ENCODE data around the gene SLIT3.

Gene SLIT3

GRCh38 chr5:169344629-169345028 lies 43.7 kb upstream of the SLIT3 start:
- no peaks in the 10 kb centered on the region for H3F3A ChIP-seq (ENCODE audit: insufficient read depth)
- H3K9me3 ChIP-seq (ENCODE audit: insufficient read depth, low read length) = no peaks in the 10 kb centered on the region
- H3K4me2 ChIP-seq (ENCODE audit: low read depth, low read length, poor library complexity, severe bottlenecking) = no peak overlapping the region
- H3K79me2 ChIP-seq (ENCODE audit: insufficient read depth, low read length) = no peaks in the 10 kb centered on the region
- no peak overlapping the region for H3K4me3 ChIP-seq (ENCODE audit: insufficient read depth, low read length, poor library complexity, severe bottlenecking)
- no peaks in the 10 kb centered on the region for H3K36me3 ChIP-seq (ENCODE audit: low read length)
- no peaks in the 10 kb centered on the region for H3K9me2 ChIP-seq (replicated peaks; ENCODE audit: insufficient read depth, low read length)
- no peak overlapping the region for H2AFZ ChIP-seq (ENCODE audit: low read depth, low read length, severe bottlenecking)
- H3K27me3 ChIP-seq (ENCODE audit: low read length) = no peaks in the 10 kb centered on the region
- TF ChIP-seq EZH2phosphoT487 (conservative IDR thresholded peaks at IDR 0.05; ENCODE audit: low read length) (no peak), CTCF (IDR thresholded peaks at IDR 0.05; ENCODE audit: insufficient read depth, low read length, poor library complexity, severe bottlenecking) (no peak)
- no peaks in the 10 kb centered on the region for H4K20me1 ChIP-seq (ENCODE audit: low read depth, low read length)
- no peak overlapping the region for H3K27ac ChIP-seq (ENCODE audit: low read depth, low read length)
- no peak overlapping the region for H3K9ac ChIP-seq (ENCODE audit: low read length)

DNA sequence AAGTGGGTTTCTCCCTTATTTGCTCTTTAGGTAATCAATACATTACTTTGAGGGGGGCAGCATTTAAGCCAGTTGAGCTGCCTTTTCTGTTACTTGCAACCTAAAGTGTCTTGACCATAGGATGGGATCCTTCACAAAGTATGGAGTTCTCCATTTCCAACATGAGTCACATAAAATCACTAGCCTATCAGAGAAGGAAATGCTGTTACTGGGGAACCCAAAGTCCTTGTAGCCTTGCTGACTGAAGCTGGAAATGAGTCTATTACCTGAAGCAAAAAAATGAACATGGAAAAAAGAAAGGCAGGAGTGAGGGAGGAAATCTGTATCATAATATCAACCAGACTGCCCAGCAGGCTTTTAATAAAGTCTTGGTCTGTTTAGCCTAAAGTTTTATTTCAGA lies 42.8 kb upstream of the SLIT3 start:
- no peaks in the 10 kb centered on the region for H3K27me3 ChIP-seq (ENCODE audit: low read length)
- H3K4me2 ChIP-seq (ENCODE audit: low read depth, low read length, poor library complexity, severe bottlenecking) = no peak overlapping the region
- H3F3A ChIP-seq (ENCODE audit: insufficient read depth) = no peaks in the 10 kb centered on the region
- H2AFZ ChIP-seq (ENCODE audit: low read depth, low read length, severe bottlenecking) = no peak overlapping the region
- no peaks in the 10 kb centered on the region for H3K36me3 ChIP-seq (ENCODE audit: low read length)
- no peaks in the 10 kb centered on the region for H3K79me2 ChIP-seq (ENCODE audit: insufficient read depth, low read length)
- H3K9me2 ChIP-seq (replicated peaks; ENCODE audit: insufficient read depth, low read length) = no peaks in the 10 kb centered on the region
- H4K20me1 ChIP-seq (ENCODE audit: low read depth, low read length) = no peaks in the 10 kb centered on the region
- no peak overlapping the region for H3K27ac ChIP-seq (ENCODE audit: low read depth, low read length)
- no peak overlapping the region for H3K9ac ChIP-seq (ENCODE audit: low read length)
- H3K9me3 ChIP-seq (ENCODE audit: insufficient read depth, low read length) = no peaks in the 10 kb centered on the region
- TF ChIP-seq EZH2phosphoT487 (conservative IDR thresholded peaks at IDR 0.05; ENCODE audit: low read length) (no peak), CTCF (IDR thresholded peaks at IDR 0.05; ENCODE audit: insufficient read depth, low read length, poor library complexity, severe bottlenecking) (no peak)
- H3K4me3 ChIP-seq (ENCODE audit: insufficient read depth, low read length, poor library complexity, severe bottlenecking) = no peak overlapping the region

- no peaks in the 10 kb centered on the region for H4K20me1 ChIP-seq (ENCODE audit: low read depth, low read length)
- H3K9me2 ChIP-seq (replicated peaks; ENCODE audit: insufficient read depth, low read length) = no peaks in the 10 kb centered on the region
- no peaks in the 10 kb centered on the region for H3K27me3 ChIP-seq (ENCODE audit: low read length)
- H3K4me2 ChIP-seq (ENCODE audit: low read depth, low read length, poor library complexity, severe bottlenecking) = no peak overlapping the region
- no peaks in the 10 kb centered on the region for H3F3A ChIP-seq (ENCODE audit: insufficient read depth)
- no peak overlapping the region for H2AFZ ChIP-seq (ENCODE audit: low read depth, low read length, severe bottlenecking)
- no peaks in the 10 kb centered on the region for H3K36me3 ChIP-seq (ENCODE audit: low read length)
- H3K4me3 ChIP-seq (ENCODE audit: insufficient read depth, low read length, poor library complexity, severe bottlenecking) = no peak overlapping the region
- H3K9ac ChIP-seq (ENCODE audit: low read length) = no peak overlapping the region
- H3K79me2 ChIP-seq (ENCODE audit: insufficient read depth, low read length) = no peaks in the 10 kb centered on the region
- H3K27ac ChIP-seq (ENCODE audit: low read depth, low read length) = no peak overlapping the region
- H3K9me3 ChIP-seq (ENCODE audit: insufficient read depth, low read length) = no peaks in the 10 kb centered on the region
- TF ChIP-seq CTCF (IDR thresholded peaks at IDR 0.05; ENCODE audit: insufficient read depth, low read length, poor library complexity, severe bottlenecking) = no peak
- no peak for TF ChIP-seq EZH2phosphoT487 (conservative IDR thresholded peaks at IDR 0.05; ENCODE audit: low read length)
Measured at GRCh38 chr5:169341556-169341955, 40.6 kb upstream of the SLIT3 start.

DNA sequence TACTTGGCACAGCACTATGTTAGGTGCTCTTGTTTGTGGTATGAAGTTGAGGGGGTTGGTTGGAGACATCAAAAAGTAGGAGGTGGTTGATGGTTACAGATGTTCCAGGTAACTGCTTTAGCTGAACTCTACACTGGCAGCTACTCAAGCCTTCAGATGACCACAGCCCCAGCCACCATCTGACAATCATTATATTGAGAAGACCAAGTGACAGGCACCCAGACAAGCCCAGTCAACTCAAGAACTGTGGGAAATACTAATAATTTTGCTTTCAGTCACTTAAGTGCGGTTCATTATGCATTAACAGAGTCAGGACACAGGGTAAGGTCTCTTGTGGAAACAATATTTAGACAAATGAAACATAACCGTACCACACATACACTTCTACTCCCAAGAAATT lies 38.9 kb upstream of the SLIT3 start:
- H3K36me3 ChIP-seq (ENCODE audit: low read length) = no peaks in the 10 kb centered on the region
- no peak overlapping the region for H2AFZ ChIP-seq (ENCODE audit: low read depth, low read length, severe bottlenecking)
- TF ChIP-seq EZH2phosphoT487 (conservative IDR thresholded peaks at IDR 0.05; ENCODE audit: low read length) (no peak), CTCF (IDR thresholded peaks at IDR 0.05; ENCODE audit: insufficient read depth, low read length, poor library complexity, severe bottlenecking) (no peak)
- H3K27ac ChIP-seq (ENCODE audit: low read depth, low read length) = no peak overlapping the region
- no peaks in the 10 kb centered on the region for H3K9me2 ChIP-seq (replicated peaks; ENCODE audit: insufficient read depth, low read length)
- no peak overlapping the region for H3K4me3 ChIP-seq (ENCODE audit: insufficient read depth, low read length, poor library complexity, severe bottlenecking)
- H3K79me2 ChIP-seq (ENCODE audit: insufficient read depth, low read length) = no peaks in the 10 kb centered on the region
- H3F3A ChIP-seq (ENCODE audit: insufficient read depth) = no peaks in the 10 kb centered on the region
- no peaks in the 10 kb centered on the region for H3K9me3 ChIP-seq (ENCODE audit: insufficient read depth, low read length)
- H3K9ac ChIP-seq (ENCODE audit: low read length) = no peak overlapping the region
- H3K4me2 ChIP-seq (ENCODE audit: low read depth, low read length, poor library complexity, severe bottlenecking) = no peak overlapping the region
- no peaks in the 10 kb centered on the region for H3K27me3 ChIP-seq (ENCODE audit: low read length)
- H4K20me1 ChIP-seq (ENCODE audit: low read depth, low read length) = no peaks in the 10 kb centered on the region

All from SU-DHL-6 (cell line).